D721Med (cell line): ENCODE results near the gene ZNF493.

Experiments used
- DNase-seq: peaks from one replicate; pipeline ENCODE4 v3.0.0; 2011; ENCODE audit warnings: low spot score; ENCODE audit not compliant: insufficient read length
- FAIRE-seq: peaks from 2 replicates; lab custom pipeline; 2011; peaks lifted over from hg19 to GRCh38; lab: Jason Lieb, UNC
- CTCF ChIP-seq: IDR thresholded peaks from 2 replicates; pipeline ENCODE4 v1.5.1; 2012; ENCODE audit warnings: mild to moderate bottlenecking, control low read depth; ENCODE audit not compliant: insufficient read depth; ENCODE audit errors: missing control alignments

ZNF493 gene

GRCh38 chr19:21396893-21397572 is at the start of gene ZNF493:
TSS of gene ZNF493 (plus strand) at chr19:21397133. CDS start at chr19:21397238, 105 bp downstream.
- DNase-seq (peak; percentile 22), FAIRE-seq (peak; percentile 64)
- TF ChIP-seq CTCF, result no peak

DNA sequence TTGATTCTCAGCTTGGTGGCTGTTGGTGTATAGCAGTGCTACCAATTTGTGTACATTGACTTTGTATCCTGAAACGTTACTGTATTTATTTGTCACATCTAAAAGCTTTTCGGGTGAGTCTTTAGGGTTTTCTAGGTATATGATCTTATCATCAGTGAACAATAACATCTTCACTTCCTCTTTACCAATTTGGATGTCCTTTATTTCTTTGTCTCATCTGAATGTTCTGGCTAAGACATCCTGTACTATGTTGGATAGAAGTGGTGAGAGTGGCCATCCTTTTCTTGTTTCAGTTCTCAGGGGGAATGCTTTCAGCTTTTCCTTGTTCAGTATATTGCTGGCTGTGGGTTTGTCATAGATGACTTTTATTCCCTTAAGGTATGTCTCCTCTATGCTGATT is 44.1 kb upstream of the ZNF493 start:
- TF ChIP-seq CTCF, result no peak
- no peak for FAIRE-seq
- no peak for DNase-seq

GRCh38 chr19:21358768-21359451 is 38.0 kb upstream of the ZNF493 start, which contains the start of gene ZNF738:
TSS of gene ZNF738 (plus strand) at chr19:21359000. CDS start at chr19:21359141, 141 bp downstream.
- TF ChIP-seq CTCF, result no peak
- peak; percentile 86 for DNase-seq
- peak; percentile 86 for FAIRE-seq

DNA sequence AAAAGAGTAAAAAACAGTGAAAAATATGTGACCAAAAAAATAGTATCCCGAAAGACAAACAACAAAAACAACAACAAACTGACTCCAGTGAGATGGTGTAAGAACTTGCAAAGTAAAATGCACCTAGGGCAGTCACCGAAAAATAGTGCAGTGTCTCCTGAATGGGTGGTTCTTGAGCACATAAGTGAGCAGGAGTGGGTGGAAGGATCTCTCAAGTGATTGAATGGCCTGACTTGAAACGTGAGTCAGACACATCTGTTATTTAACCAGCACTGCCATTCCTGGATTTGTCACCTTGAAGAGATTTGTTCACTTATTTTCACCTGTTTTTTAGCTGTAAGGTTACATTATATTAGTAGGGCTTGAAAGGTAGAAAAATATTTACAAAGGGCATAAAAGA is 34.6 kb upstream of the ZNF493 start:
- FAIRE-seq (no peak), DNase-seq (no peak)
- no peak for TF ChIP-seq CTCF

- TF ChIP-seq CTCF, result no peak
- FAIRE-seq, result no peak
These were observed 12.9 kb upstream of the ZNF493 start for GRCh38 chr19:21383980-21384582.

DNA sequence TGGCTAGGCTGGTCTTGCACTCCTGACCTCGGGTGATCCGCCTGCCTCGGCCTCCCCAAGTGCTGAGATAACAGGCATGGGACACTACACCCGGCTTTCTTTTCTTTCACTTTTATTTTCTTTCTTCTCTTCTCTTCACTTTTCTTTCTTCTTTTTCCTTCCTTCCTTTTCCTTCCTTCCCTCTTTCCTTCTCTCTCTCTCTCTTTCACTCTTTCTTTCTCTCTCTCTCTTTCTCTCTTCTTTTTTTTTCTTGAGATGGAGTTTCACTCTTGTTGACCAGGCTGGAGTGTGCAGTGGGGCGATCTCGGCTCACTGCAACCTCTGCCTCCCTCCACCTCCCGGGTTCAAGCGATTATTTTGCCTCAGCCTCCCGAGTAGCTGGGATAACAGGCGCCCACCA is 812 bp upstream of the ZNF493 start:
- FAIRE-seq, result no peak

More at GRCh38 chr19:21383980-21384582, 12.9 kb upstream of the ZNF493 start:
- DNase-seq, result no peak

More for the DNA sequence above, 812 bp upstream of the ZNF493 start:
- no peak for DNase-seq
- TF ChIP-seq CTCF, result no peak
